ENCODE results near the gene PTRHD1.

Gene PTRHD1

DNA sequence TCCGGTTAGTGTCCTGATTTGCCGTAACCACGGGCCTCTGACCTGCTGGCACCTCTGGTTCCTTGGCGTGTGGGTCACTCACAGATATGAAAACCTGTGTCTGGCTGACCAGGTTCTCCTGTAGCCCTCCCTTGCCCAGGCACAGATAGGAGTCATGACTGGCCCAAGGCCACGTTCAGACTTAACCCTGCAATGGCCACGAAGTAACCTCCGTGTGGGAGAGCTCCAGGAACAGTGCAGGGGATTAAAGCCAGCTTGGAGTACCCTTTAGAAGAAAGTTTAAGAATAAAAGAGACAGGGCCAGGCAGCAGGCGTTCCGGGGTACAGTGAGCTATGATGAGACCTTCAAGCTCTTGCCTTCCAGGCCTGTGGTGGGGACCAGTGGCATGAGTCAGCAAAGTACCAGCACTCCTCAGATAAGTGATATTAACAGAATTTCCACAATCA lies 25.6 kb upstream of the PTRHD1 start:
- Histone ChIP-seq H3K4me3 (ENCODE audit: low read length) (no peak overlapping the region), H3K27me3 (replicated peaks; ENCODE audit: insufficient read depth, low read length) (no peaks in the 10 kb centered on the region), H3K9me3 (replicated peaks; ENCODE audit: insufficient read depth, low read length) (no peaks in the 10 kb centered on the region), H3K9me2 (replicated peaks; ENCODE audit: insufficient read depth, low read length) (no peaks in the 10 kb centered on the region), H3K4me2 (ENCODE audit: low read depth, low read length) (peak overlapping the region; percentile 35; the same call in 1 of the 2 replicates), H3K9ac (ENCODE audit: low read length) (no peak overlapping the region), H3K4me1 (ENCODE audit: low read length) (peaks cover 29% of the 10 kb centered on the region), H3F3A (ENCODE audit: insufficient read depth, low read length) (peaks cover 30% of the 10 kb centered on the region), H4K20me1 (ENCODE audit: insufficient read depth, low read length) (no peaks in the 10 kb centered on the region), H2AFZ (ENCODE audit: low read length) (no peak overlapping the region), H3K79me2 (ENCODE audit: low read length) (peaks cover 31% of the 10 kb centered on the region), H3K36me3 (replicated peaks; ENCODE audit: insufficient read depth, low read length) (peaks cover 20% of the 10 kb centered on the region; the same call in 1 of the 2 replicates), H3K27ac (ENCODE audit: low read length) (peak overlapping the region; percentile 30; the same call in 1 of the 2 replicates)
- DNase-seq: no peak
- TF ChIP-seq, protein P1, sequence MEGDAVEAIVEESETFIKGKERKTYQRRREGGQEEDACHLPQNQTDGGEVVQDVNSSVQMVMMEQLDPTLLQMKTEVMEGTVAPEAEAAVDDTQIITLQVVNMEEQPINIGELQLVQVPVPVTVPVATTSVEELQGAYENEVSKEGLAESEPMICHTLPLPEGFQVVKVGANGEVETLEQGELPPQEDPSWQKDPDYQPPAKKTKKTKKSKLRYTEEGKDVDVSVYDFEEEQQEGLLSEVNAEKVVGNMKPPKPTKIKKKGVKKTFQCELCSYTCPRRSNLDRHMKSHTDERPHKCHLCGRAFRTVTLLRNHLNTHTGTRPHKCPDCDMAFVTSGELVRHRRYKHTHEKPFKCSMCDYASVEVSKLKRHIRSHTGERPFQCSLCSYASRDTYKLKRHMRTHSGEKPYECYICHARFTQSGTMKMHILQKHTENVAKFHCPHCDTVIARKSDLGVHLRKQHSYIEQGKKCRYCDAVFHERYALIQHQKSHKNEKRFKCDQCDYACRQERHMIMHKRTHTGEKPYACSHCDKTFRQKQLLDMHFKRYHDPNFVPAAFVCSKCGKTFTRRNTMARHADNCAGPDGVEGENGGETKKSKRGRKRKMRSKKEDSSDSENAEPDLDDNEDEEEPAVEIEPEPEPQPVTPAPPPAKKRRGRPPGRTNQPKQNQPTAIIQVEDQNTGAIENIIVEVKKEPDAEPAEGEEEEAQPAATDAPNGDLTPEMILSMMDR (IDR thresholded peaks at IDR 0.05; ENCODE audit: low read length): no peak
- TF ChIP-seq EZH2 (optimal IDR thresholded peaks at IDR 0.05; ENCODE audit: low read depth, low read length) (no peak), EZH2phosphoT487 (IDR thresholded peaks at IDR 0.05; ENCODE audit: low read length) (no peak)

DNA sequence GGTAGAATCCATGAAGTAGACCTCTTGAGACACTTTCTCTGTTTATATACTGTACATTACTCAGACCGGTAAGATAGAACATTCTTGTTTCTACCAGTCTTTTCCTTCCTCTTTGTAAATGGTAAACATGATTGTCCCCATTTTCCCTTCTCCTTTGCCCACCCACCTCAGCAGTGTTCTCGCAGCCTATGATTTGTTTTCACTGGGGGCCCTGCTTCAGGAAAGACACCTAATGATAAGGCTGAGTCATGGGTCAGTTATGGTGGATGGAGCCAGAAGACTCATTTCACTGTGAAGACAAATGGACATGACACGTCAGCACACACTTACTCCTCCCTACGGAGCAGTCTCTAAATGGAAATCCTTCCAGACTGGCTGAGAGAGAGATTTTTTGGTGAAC lies 23.7 kb upstream of the PTRHD1 start:
- Histone ChIP-seq H4K20me1 (ENCODE audit: insufficient read depth, low read length) (no peaks in the 10 kb centered on the region), H3K36me3 (replicated peaks; ENCODE audit: insufficient read depth, low read length) (peaks cover 20% of the 10 kb centered on the region; the same call in 1 of the 2 replicates), H3K9me3 (replicated peaks; ENCODE audit: insufficient read depth, low read length) (no peaks in the 10 kb centered on the region), H3K9ac (ENCODE audit: low read length) (no peak overlapping the region), H3K79me2 (ENCODE audit: low read length) (peaks cover 50% of the 10 kb centered on the region), H3K4me2 (ENCODE audit: low read depth, low read length) (no peak overlapping the region), H3K27ac (ENCODE audit: low read length) (no peak overlapping the region), H3K9me2 (replicated peaks; ENCODE audit: insufficient read depth, low read length) (no peaks in the 10 kb centered on the region), H2AFZ (ENCODE audit: low read length) (no peak overlapping the region), H3F3A (ENCODE audit: insufficient read depth, low read length) (peaks cover 23% of the 10 kb centered on the region), H3K27me3 (replicated peaks; ENCODE audit: insufficient read depth, low read length) (no peaks in the 10 kb centered on the region), H3K4me3 (ENCODE audit: low read length) (no peak overlapping the region), H3K4me1 (ENCODE audit: low read length) (peaks cover 21% of the 10 kb centered on the region)
- no peak for DNase-seq
- TF ChIP-seq, protein P1 (IDR thresholded peaks at IDR 0.05; ENCODE audit: low read length): no peak
- TF ChIP-seq EZH2phosphoT487 (IDR thresholded peaks at IDR 0.05; ENCODE audit: low read length): no peak
- TF ChIP-seq EZH2 (optimal IDR thresholded peaks at IDR 0.05; ENCODE audit: low read depth, low read length): no peak

- Histone ChIP-seq H3K27me3 (replicated peaks; ENCODE audit: insufficient read depth, low read length) (no peaks in the 10 kb centered on the region), H2AFZ (ENCODE audit: low read length) (no peak overlapping the region), H3K9me2 (replicated peaks; ENCODE audit: insufficient read depth, low read length) (no peaks in the 10 kb centered on the region), H3K27ac (ENCODE audit: low read length) (no peak overlapping the region), H3K9ac (ENCODE audit: low read length) (no peak overlapping the region), H4K20me1 (ENCODE audit: insufficient read depth, low read length) (no peaks in the 10 kb centered on the region), H3K4me1 (ENCODE audit: low read length) (peaks cover 16% of the 10 kb centered on the region), H3K79me2 (ENCODE audit: low read length) (peaks cover 52% of the 10 kb centered on the region), H3K4me3 (ENCODE audit: low read length) (no peak overlapping the region), H3K36me3 (replicated peaks; ENCODE audit: insufficient read depth, low read length) (peaks cover 19% of the 10 kb centered on the region; the same call in 1 of the 2 replicates), H3K4me2 (ENCODE audit: low read depth, low read length) (no peak overlapping the region), H3F3A (ENCODE audit: insufficient read depth, low read length) (peaks cover 19% of the 10 kb centered on the region), H3K9me3 (replicated peaks; ENCODE audit: insufficient read depth, low read length) (no peaks in the 10 kb centered on the region)
- TF ChIP-seq, protein P1 (IDR thresholded peaks at IDR 0.05; ENCODE audit: low read length): no peak
- TF ChIP-seq EZH2 (optimal IDR thresholded peaks at IDR 0.05; ENCODE audit: low read depth, low read length): no peak
- TF ChIP-seq EZH2phosphoT487 (IDR thresholded peaks at IDR 0.05; ENCODE audit: low read length): no peak
- no peak for DNase-seq
These were observed 23.2 kb upstream of the PTRHD1 start for GRCh38 chr2:24816404-24816803.
